Epithelial cell of proximal tubule (primary cell): ENCODE results near the gene SERPINB10. TPM values are rescaled to one million over a fixed set of nuclear protein-coding genes. Genes with fewer than 3 reads are reported as not detected.

ENCODE experiments used
- DNase-seq: peaks from one replicate; pipeline ENCODE4 v3.0.0-alpha.2; 2011; ENCODE audit warnings: low read depth
- H3K4me3 ChIP-seq: 2 replicates; pipeline ENCODE4 v1.5.1; 2011; ENCODE audit warnings: low read depth, mild to moderate bottlenecking, low read length
- CTCF ChIP-seq: conservative IDR thresholded peaks from 2 replicates; pipeline ENCODE4 v1.5.1; 2012; ENCODE audit warnings: low read depth, mild to moderate bottlenecking, low read length
- total RNA-seq: library from RNA; depleted of rRNA; stranded (reverse); fragments of >200 nt; gene quantifications from 2 replicates; pipeline ENCODE4 v1.2.3, GENCODE V29; 2015

The SERPINB10 gene
- 0.98 TPM in 1 of 2 replicates, not detected in the other for total RNA-seq

- DNase-seq: no peak
- H3K4me3 ChIP-seq: no peak within 1 kb of the TSS
- no peak for TF ChIP-seq CTCF
Observed at GRCh38 chr18:63907664-63908063, at the start of gene SERPINB10. SERPINB10 (plus strand) TSS chr18:63907958; CDS start chr18:63915511, 7,553 bp downstream.

GRCh38 chr18:63858456-63858855 lies 49.3 kb upstream of the SERPINB10 start:
- no peak for DNase-seq
- TF ChIP-seq CTCF: no peak
- H3K4me3 ChIP-seq: no peak overlapping the region

GRCh38 chr18:63859781-63860475 lies 47.8 kb upstream of the SERPINB10 start:
- TF ChIP-seq CTCF: no peak
- H3K4me3 ChIP-seq: no peak overlapping the region
- DNase-seq: no peak

GRCh38 chr18:63860531-63860930 lies 47.2 kb upstream of the SERPINB10 start:
- H3K4me3 ChIP-seq: no peak overlapping the region
- DNase-seq: no peak
- TF ChIP-seq CTCF: no peak

- no peak for TF ChIP-seq CTCF
- DNase-seq: no peak
- H3K4me3 ChIP-seq: no peak overlapping the region
Observed at GRCh38 chr18:63867368-63868125, 40.2 kb upstream of the SERPINB10 start.

GRCh38 chr18:63868546-63868945 lies 39.2 kb upstream of the SERPINB10 start:
- no peak for DNase-seq
- H3K4me3 ChIP-seq: no peak overlapping the region
- no peak for TF ChIP-seq CTCF

GRCh38 chr18:63869374-63869773 lies 38.4 kb upstream of the SERPINB10 start:
- DNase-seq: peak; percentile 9
- H3K4me3 ChIP-seq: no peak overlapping the region
- TF ChIP-seq CTCF: no peak
